Esophagus mucosa (tissue), 1 donor: ENCODE measurements around the gene TTC7B. TPM values are rescaled to one million over a fixed set of nuclear protein-coding genes. Genes with fewer than 3 reads are reported as not detected.

Source experiments
- ATAC-seq: fragments of 200-7000 bp; cut with Tn5 transposase; one replicate; pipeline ENCODE4 v1.9.1; 2020
- total RNA-seq: library from RNA; stranded (reverse); gene quantifications from one replicate; pipeline ENCODE4 v1.2.4, GENCODE V29; 2023
- donor health status: DM: yes; HTN: yes; CAD: no.

Gene TTC7B
- total RNA-seq, 1 donor from 2014 or later, result 9.9 TPM

- no peak for ATAC-seq
Measured at GRCh38 chr14:90666571-90666970, 149.7 kb downstream of the TTC7B start.

GRCh38 chr14:90665321-90666000 lies 150.8 kb downstream of the TTC7B start:
- ATAC-seq, result no peak

- ATAC-seq, result no peak
Measured at GRCh38 chr14:90664911-90665310, 151.3 kb downstream of the TTC7B start.

GRCh38 chr14:90663680-90664079 lies 152.6 kb downstream of the TTC7B start:
- ATAC-seq, result no peak

GRCh38 chr14:90663140-90663539 lies 153.1 kb downstream of the TTC7B start:
- no peak for ATAC-seq

GRCh38 chr14:90661866-90662265 lies 154.4 kb downstream of the TTC7B start:
- no peak for ATAC-seq

GRCh38 chr14:90660865-90661570 lies 155.2 kb downstream of the TTC7B start:
- no peak for ATAC-seq

GRCh38 chr14:90659156-90659555 lies 157.1 kb downstream of the TTC7B start:
- no peak for ATAC-seq

GRCh38 chr14:90658541-90658967 lies 157.7 kb downstream of the TTC7B start:
- ATAC-seq, result peak; percentile 37

GRCh38 chr14:90656973-90657372 lies 159.3 kb downstream of the TTC7B start:
- no peak for ATAC-seq

- no peak for ATAC-seq
Measured at GRCh38 chr14:90655829-90656228, 160.4 kb downstream of the TTC7B start.

GRCh38 chr14:90654831-90655276 lies 161.4 kb downstream of the TTC7B start:
- no peak for ATAC-seq

GRCh38 chr14:90652626-90653025 lies 163.6 kb downstream of the TTC7B start:
- ATAC-seq, result no peak

- no peak for ATAC-seq
Measured at GRCh38 chr14:90651976-90652560, 164.2 kb downstream of the TTC7B start.

- ATAC-seq, result no peak
Measured at GRCh38 chr14:90651271-90651804, 164.9 kb downstream of the TTC7B start.

- no peak for ATAC-seq
Measured at GRCh38 chr14:90649557-90650135, 166.6 kb downstream of the TTC7B start.

- ATAC-seq, result no peak
Measured at GRCh38 chr14:90649083-90649482, 167.1 kb downstream of the TTC7B start.

GRCh38 chr14:90648421-90648820 lies 167.8 kb downstream of the TTC7B start:
- ATAC-seq, result no peak

GRCh38 chr14:90647473-90648005 lies 168.7 kb downstream of the TTC7B start:
- ATAC-seq, result no peak

- peak; percentile 59 for ATAC-seq
Measured at GRCh38 chr14:90645842-90646443, 170.3 kb downstream of the TTC7B start.

- ATAC-seq, result no peak
Measured at GRCh38 chr14:90644882-90645281, 171.3 kb downstream of the TTC7B start.

- no peak for ATAC-seq
Measured at GRCh38 chr14:90643982-90644670, 172.1 kb downstream of the TTC7B start.
